ENCODE results near the gene SH3PXD2B.
"Not testable (repeated sequence)": the region's sequence is repeated elsewhere in the genome, so short reads cannot be mapped to it uniquely, and the experiment has no call there.

The SH3PXD2B gene

GRCh38 chr5:172415362-172416275 lies 38.7 kb downstream of the SH3PXD2B start:
- peaks cover 70% of the 10 kb centered on the region for H3K4me1 ChIP-seq (ENCODE audit: control insufficient read depth, insufficient read depth, low read length)
- H3K27ac ChIP-seq (ENCODE audit: low read depth, low read length): peak overlapping the region; percentile 81
- no peak overlapping the region for H3K4me3 ChIP-seq (ENCODE audit: low read length)
- no peaks in the 10 kb centered on the region for H3K27me3 ChIP-seq (ENCODE audit: control insufficient read depth, insufficient read depth, low read length)
- H3K36me3 ChIP-seq (ENCODE audit: control insufficient read depth, insufficient read depth, low read length): no peaks in the 10 kb centered on the region
- H3K9ac ChIP-seq (ENCODE audit: low read length): no peak overlapping the region

- no peaks in the 10 kb centered on the region for H3K27me3 ChIP-seq (ENCODE audit: control insufficient read depth, insufficient read depth, low read length)
- peak overlapping the region; percentile 81 for H3K27ac ChIP-seq (ENCODE audit: low read depth, low read length)
- no peak overlapping the region for H3K4me3 ChIP-seq (ENCODE audit: low read length)
- no peak overlapping the region for H3K9ac ChIP-seq (ENCODE audit: low read length)
- peaks cover 61% of the 10 kb centered on the region for H3K4me1 ChIP-seq (ENCODE audit: control insufficient read depth, insufficient read depth, low read length)
- H3K36me3 ChIP-seq (ENCODE audit: control insufficient read depth, insufficient read depth, low read length): no peaks in the 10 kb centered on the region
Observed at GRCh38 chr5:172414531-172415361, 39.6 kb downstream of the SH3PXD2B start.

- H3K4me1 ChIP-seq (ENCODE audit: control insufficient read depth, insufficient read depth, low read length): peaks cover 51% of the 10 kb centered on the region
- peak overlapping the region; percentile 70 for H3K27ac ChIP-seq (ENCODE audit: low read depth, low read length)
- H3K4me3 ChIP-seq (ENCODE audit: low read length): no peak overlapping the region
- H3K9ac ChIP-seq (ENCODE audit: low read length): no peak overlapping the region
- H3K36me3 ChIP-seq (ENCODE audit: control insufficient read depth, insufficient read depth, low read length): no peaks in the 10 kb centered on the region
- H3K27me3 ChIP-seq (ENCODE audit: control insufficient read depth, insufficient read depth, low read length): no peaks in the 10 kb centered on the region
Observed at GRCh38 chr5:172413601-172414171, 40.6 kb downstream of the SH3PXD2B start.

GRCh38 chr5:172412724-172413286 lies 41.5 kb downstream of the SH3PXD2B start:
- no peaks in the 10 kb centered on the region for H3K36me3 ChIP-seq (ENCODE audit: control insufficient read depth, insufficient read depth, low read length)
- H3K27ac ChIP-seq (ENCODE audit: low read depth, low read length): peak overlapping the region; percentile 70
- H3K4me1 ChIP-seq (ENCODE audit: control insufficient read depth, insufficient read depth, low read length): peaks cover 42% of the 10 kb centered on the region
- H3K27me3 ChIP-seq (ENCODE audit: control insufficient read depth, insufficient read depth, low read length): no peaks in the 10 kb centered on the region
- no peak overlapping the region for H3K9ac ChIP-seq (ENCODE audit: low read length)
- H3K4me3 ChIP-seq (ENCODE audit: low read length): peak overlapping the region; percentile 3

- Histone ChIP-seq H3K4me3 (ENCODE audit: low read length) (no peak overlapping the region), H3K9ac (ENCODE audit: low read length) (no peak overlapping the region), H3K4me1 (ENCODE audit: control insufficient read depth, insufficient read depth, low read length) (peaks cover 42% of the 10 kb centered on the region), H3K27me3 (ENCODE audit: control insufficient read depth, insufficient read depth, low read length) (no peaks in the 10 kb centered on the region), H3K27ac (ENCODE audit: low read depth, low read length) (peak overlapping the region; percentile 70), H3K36me3 (ENCODE audit: control insufficient read depth, insufficient read depth, low read length) (no peaks in the 10 kb centered on the region)
Observed at GRCh38 chr5:172411484-172412072, 42.7 kb downstream of the SH3PXD2B start.

GRCh38 chr5:172410662-172411483 lies 43.5 kb downstream of the SH3PXD2B start:
- Histone ChIP-seq H3K4me3 (ENCODE audit: low read length) (no peak overlapping the region), H3K4me1 (ENCODE audit: control insufficient read depth, insufficient read depth, low read length) (peaks cover 42% of the 10 kb centered on the region)

GRCh38 chr5:172410160-172410559 lies 44.2 kb downstream of the SH3PXD2B start:
- Histone ChIP-seq H3K4me3 (ENCODE audit: low read length) (no peak overlapping the region), H3K27ac (ENCODE audit: low read depth, low read length) (no peak overlapping the region), H3K27me3 (ENCODE audit: control insufficient read depth, insufficient read depth, low read length) (no peaks in the 10 kb centered on the region), H3K36me3 (ENCODE audit: control insufficient read depth, insufficient read depth, low read length) (no peaks in the 10 kb centered on the region), H3K4me1 (ENCODE audit: control insufficient read depth, insufficient read depth, low read length) (peaks cover 36% of the 10 kb centered on the region), H3K9ac (ENCODE audit: low read length) (no peak overlapping the region)

More at GRCh38 chr5:172410662-172411483, 43.5 kb downstream of the SH3PXD2B start:
- Histone ChIP-seq H3K9ac (ENCODE audit: low read length) (no peak overlapping the region), H3K27ac (ENCODE audit: low read depth, low read length) (peak overlapping the region; percentile 70), H3K27me3 (ENCODE audit: control insufficient read depth, insufficient read depth, low read length) (no peaks in the 10 kb centered on the region), H3K36me3 (ENCODE audit: control insufficient read depth, insufficient read depth, low read length) (no peaks in the 10 kb centered on the region)

GRCh38 chr5:172409477-172409876 lies 44.8 kb downstream of the SH3PXD2B start:
- not testable (repeated sequence) for H3K36me3 ChIP-seq (ENCODE audit: control insufficient read depth, insufficient read depth, low read length); H3K4me3 ChIP-seq (ENCODE audit: low read length); H3K27me3 ChIP-seq (ENCODE audit: control insufficient read depth, insufficient read depth, low read length); H3K9ac ChIP-seq (ENCODE audit: low read length); H3K27ac ChIP-seq (ENCODE audit: low read depth, low read length)
- peaks cover 30% of the 10 kb centered on the region for H3K4me1 ChIP-seq (ENCODE audit: control insufficient read depth, insufficient read depth, low read length)

GRCh38 chr5:172407822-172408221 lies 46.5 kb downstream of the SH3PXD2B start:
- Histone ChIP-seq H3K4me1 (ENCODE audit: control insufficient read depth, insufficient read depth, low read length) (peaks cover 31% of the 10 kb centered on the region), H3K4me3 (ENCODE audit: low read length) (no peak overlapping the region), H3K27me3 (ENCODE audit: control insufficient read depth, insufficient read depth, low read length) (no peaks in the 10 kb centered on the region), H3K9ac (ENCODE audit: low read length) (no peak overlapping the region), H3K27ac (ENCODE audit: low read depth, low read length) (peak overlapping the region; percentile 2), H3K36me3 (ENCODE audit: control insufficient read depth, insufficient read depth, low read length) (no peaks in the 10 kb centered on the region)

GRCh38 chr5:172407241-172407691 lies 47.1 kb downstream of the SH3PXD2B start:
- Histone ChIP-seq H3K4me1 (ENCODE audit: control insufficient read depth, insufficient read depth, low read length) (peaks cover 31% of the 10 kb centered on the region), H3K9ac (ENCODE audit: low read length) (no peak overlapping the region), H3K27me3 (ENCODE audit: control insufficient read depth, insufficient read depth, low read length) (no peaks in the 10 kb centered on the region), H3K36me3 (ENCODE audit: control insufficient read depth, insufficient read depth, low read length) (no peaks in the 10 kb centered on the region), H3K27ac (ENCODE audit: low read depth, low read length) (peak overlapping the region; percentile 2), H3K4me3 (ENCODE audit: low read length) (no peak overlapping the region)

All from rectal smooth muscle tissue (tissue), 1 donor.